Measurements from ENCODE around the gene AK8.
"Not testable (repeated sequence)": the region's sequence is repeated elsewhere in the genome, so short reads cannot be mapped to it uniquely, and the experiment has no call there.

Gene AK8

GRCh38 chr9:132797861-132798659, 80.0 kb downstream of the AK8 start:
- no peak for DNase-seq (ENCODE audit: low spot score)

- no peak for DNase-seq (ENCODE audit: low spot score)
Observed at GRCh38 chr9:132795511-132796303, 82.4 kb downstream of the AK8 start.

- DNase-seq (ENCODE audit: low spot score), result no peak
Observed at GRCh38 chr9:132794730-132795380, 83.2 kb downstream of the AK8 start.

GRCh38 chr9:132793606-132794580, 84.2 kb downstream of the AK8 start:
- no peak for DNase-seq (ENCODE audit: low spot score)

- DNase-seq (ENCODE audit: low spot score), result no peak
Observed at GRCh38 chr9:132792547-132792946, 85.5 kb downstream of the AK8 start.

- DNase-seq (ENCODE audit: low spot score), result no peak
Observed at GRCh38 chr9:132791699-132792240, 86.3 kb downstream of the AK8 start.

GRCh38 chr9:132789719-132790118, 88.4 kb downstream of the AK8 start:
- DNase-seq (ENCODE audit: low spot score), result no peak

GRCh38 chr9:132788378-132788777, 89.7 kb downstream of the AK8 start:
- no peak for DNase-seq (ENCODE audit: low spot score)

- no peak for DNase-seq (ENCODE audit: low spot score)
Observed at GRCh38 chr9:132787748-132788159, 90.3 kb downstream of the AK8 start.

- DNase-seq (ENCODE audit: low spot score), result no peak
Observed at GRCh38 chr9:132784286-132784830, 93.7 kb downstream of the AK8 start.

- DNase-seq (ENCODE audit: low spot score), result no peak
Observed at GRCh38 chr9:132783006-132783405, 95.1 kb downstream of the AK8 start.

- DNase-seq (ENCODE audit: low spot score), result no peak
Observed at GRCh38 chr9:132782037-132782436, 96.0 kb downstream of the AK8 start.

- no peak for DNase-seq (ENCODE audit: low spot score)
Observed at GRCh38 chr9:132780230-132781007, 97.7 kb downstream of the AK8 start.

GRCh38 chr9:132776891-132777290, 101.2 kb downstream of the AK8 start:
- DNase-seq (ENCODE audit: low spot score), result no peak

GRCh38 chr9:132776268-132776667, 101.8 kb downstream of the AK8 start:
- no peak for DNase-seq (ENCODE audit: low spot score)

- no peak for DNase-seq (ENCODE audit: low spot score)
Observed at GRCh38 chr9:132775720-132776119, 102.4 kb downstream of the AK8 start.

GRCh38 chr9:132774886-132775285, 103.2 kb downstream of the AK8 start:
- no peak for DNase-seq (ENCODE audit: low spot score)

- no peak for DNase-seq (ENCODE audit: low spot score)
Observed at GRCh38 chr9:132773764-132774339, 104.2 kb downstream of the AK8 start.

- no peak for DNase-seq (ENCODE audit: low spot score)
Observed at GRCh38 chr9:132773093-132773492, 105.0 kb downstream of the AK8 start.

- not testable (repeated sequence) for DNase-seq (ENCODE audit: low spot score)
Observed at GRCh38 chr9:132771752-132772151, 106.3 kb downstream of the AK8 start.

Measured in NAMALWA (cell line).